GM18870 (cell line): ENCODE results near the gene NFIA.

Experiments
- ATAC-seq: cut with Tn5 transposase; IDR thresholded peaks from one replicate; pipeline ENCODE4 v1.9.1; 2021; ENCODE audit warnings: moderate library complexity; ENCODE audit not compliant: unreplicated experiment

Gene NFIA

GRCh38 chr1:61174060-61174795, 91.9 kb downstream of the NFIA start:
- no peak for ATAC-seq

- no peak for ATAC-seq
Measured at GRCh38 chr1:61175976-61176375, 93.6 kb downstream of the NFIA start.

GRCh38 chr1:61181067-61182038, 99.0 kb downstream of the NFIA start:
- ATAC-seq, result no peak

GRCh38 chr1:61182049-61182448, 99.7 kb downstream of the NFIA start:
- no peak for ATAC-seq

GRCh38 chr1:61182480-61182879, 100.1 kb downstream of the NFIA start:
- ATAC-seq, result no peak

GRCh38 chr1:61183471-61184039, 101.2 kb downstream of the NFIA start:
- ATAC-seq, result no peak

- ATAC-seq, result no peak
Measured at GRCh38 chr1:61184040-61184713, 101.8 kb downstream of the NFIA start.

- no peak for ATAC-seq
Measured at GRCh38 chr1:61184714-61185106, 102.3 kb downstream of the NFIA start.

GRCh38 chr1:61186753-61187152, 104.4 kb downstream of the NFIA start:
- no peak for ATAC-seq

GRCh38 chr1:61187352-61188086, 105.2 kb downstream of the NFIA start:
- ATAC-seq, result no peak

- no peak for ATAC-seq
Measured at GRCh38 chr1:61190153-61190552, 107.8 kb downstream of the NFIA start.

- ATAC-seq, result no peak
Measured at GRCh38 chr1:61190618-61191432, 108.5 kb downstream of the NFIA start.

GRCh38 chr1:61191433-61191720, 109.0 kb downstream of the NFIA start:
- ATAC-seq, result no peak

- no peak for ATAC-seq
Measured at GRCh38 chr1:61192663-61193330, 110.4 kb downstream of the NFIA start.

GRCh38 chr1:61193808-61194207, 111.4 kb downstream of the NFIA start:
- no peak for ATAC-seq

- ATAC-seq, result no peak
Measured at GRCh38 chr1:61198554-61198953, 116.2 kb downstream of the NFIA start.

GRCh38 chr1:61201035-61201434, 118.7 kb downstream of the NFIA start:
- ATAC-seq, result no peak

- no peak for ATAC-seq
Measured at GRCh38 chr1:61202854-61203598, 120.7 kb downstream of the NFIA start.

GRCh38 chr1:61204528-61204927, 122.2 kb downstream of the NFIA start:
- ATAC-seq, result no peak
